ENCODE data around the gene MEX3A. TPM values are rescaled to one million over a fixed set of nuclear protein-coding genes. Genes with fewer than 3 reads are reported as not detected.

The MEX3A gene
- total RNA-seq, 1 experiment from 2014 or later = 6.1 TPM

DNA sequence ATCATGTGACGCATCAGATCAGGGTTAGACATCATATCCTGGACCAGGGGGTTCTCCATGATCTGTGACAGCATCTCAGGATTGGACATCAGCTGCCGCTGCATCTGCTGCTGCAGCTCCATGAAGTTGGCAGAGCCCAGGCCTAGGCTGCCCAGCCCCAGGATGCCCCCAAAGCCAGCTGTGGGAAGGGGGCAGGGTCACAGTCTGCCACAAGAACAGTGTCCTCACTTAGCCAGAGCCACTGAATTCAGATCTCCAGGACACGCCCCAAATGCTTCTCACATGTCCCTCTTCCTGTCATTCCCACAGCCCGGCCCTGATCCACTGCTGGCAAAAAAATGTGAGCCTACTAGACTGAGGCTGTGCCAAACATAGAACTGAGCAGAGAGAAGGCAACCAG, 31.9 kb downstream of the MEX3A start:
- DNase-seq (ENCODE audit: low read depth, low spot score) (no peak), ATAC-seq (no peak)
- Histone ChIP-seq H4K20me1 (ENCODE audit: insufficient read depth) (no peaks in the 10 kb centered on the region), H3K9me3 (ENCODE audit: control insufficient read depth in 1 of 2, insufficient read depth in 1 of 2, low read depth in 1 of 2, low read length in 2 of 2) (no peaks in the 10 kb centered on the region), H3K27ac (ENCODE audit: low read depth, low read length) (no peak overlapping the region), H3K79me2 (ENCODE audit: insufficient read depth, low read length) (peaks cover 29% of the 10 kb centered on the region), H3K4me3 (replicated peaks in 1 of 2; ENCODE audit: low read depth in 1 of 2, low read length in 2 of 2) (no peak overlapping the region), H3K4me2 (ENCODE audit: low read length) (no peak overlapping the region), H3K9me2 (ENCODE audit: insufficient read depth) (no peaks in the 10 kb centered on the region), H3K27me3 (ENCODE audit: insufficient read depth, low read length) (no peaks in the 10 kb centered on the region), H3K4me1 (ENCODE audit: control insufficient read depth in 1 of 2, insufficient read depth in 2 of 2, low read length in 2 of 2) (peaks cover 3 to 12% of the 10 kb centered on the region in 2 experiments; a peak in 3 of 4 replicates), H2AFZ (ENCODE audit: low read depth, low read length, poor library complexity, severe bottlenecking) (no peak overlapping the region), H3K9ac (ENCODE audit: low read length) (no peak overlapping the region), H3K36me3 (ENCODE audit: control insufficient read depth in 1 of 2, insufficient read depth in 2 of 2, low read length in 2 of 2) (peaks cover 16 to 17% of the 10 kb centered on the region in 2 experiments)
- intact Hi-C loops (cut with micrococcal nuclease) = loop anchor here (5.0 kb wide), 1 partner anchor 108 kb away; the partner anchor contains the start of gene RXFP4
- TF ChIP-seq CBX3 (IDR thresholded peaks at IDR 0.05; ENCODE audit: low read depth) (no peak), YY1 (IDR thresholded peaks at IDR 0.05; ENCODE audit: extremely low read depth, insufficient replicate concordance, low read depth, low read length) (no peak), EGR1 (IDR thresholded peaks at IDR 0.05; ENCODE audit: low read depth) (no peak), ELF1 (IDR thresholded peaks at IDR 0.05; ENCODE audit: borderline replicate concordance, low read depth) (no peak)
- TF ChIP-seq, protein P1, sequence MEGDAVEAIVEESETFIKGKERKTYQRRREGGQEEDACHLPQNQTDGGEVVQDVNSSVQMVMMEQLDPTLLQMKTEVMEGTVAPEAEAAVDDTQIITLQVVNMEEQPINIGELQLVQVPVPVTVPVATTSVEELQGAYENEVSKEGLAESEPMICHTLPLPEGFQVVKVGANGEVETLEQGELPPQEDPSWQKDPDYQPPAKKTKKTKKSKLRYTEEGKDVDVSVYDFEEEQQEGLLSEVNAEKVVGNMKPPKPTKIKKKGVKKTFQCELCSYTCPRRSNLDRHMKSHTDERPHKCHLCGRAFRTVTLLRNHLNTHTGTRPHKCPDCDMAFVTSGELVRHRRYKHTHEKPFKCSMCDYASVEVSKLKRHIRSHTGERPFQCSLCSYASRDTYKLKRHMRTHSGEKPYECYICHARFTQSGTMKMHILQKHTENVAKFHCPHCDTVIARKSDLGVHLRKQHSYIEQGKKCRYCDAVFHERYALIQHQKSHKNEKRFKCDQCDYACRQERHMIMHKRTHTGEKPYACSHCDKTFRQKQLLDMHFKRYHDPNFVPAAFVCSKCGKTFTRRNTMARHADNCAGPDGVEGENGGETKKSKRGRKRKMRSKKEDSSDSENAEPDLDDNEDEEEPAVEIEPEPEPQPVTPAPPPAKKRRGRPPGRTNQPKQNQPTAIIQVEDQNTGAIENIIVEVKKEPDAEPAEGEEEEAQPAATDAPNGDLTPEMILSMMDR (IDR thresholded peaks at IDR 0.05 in 2 of 3, conservative IDR thresholded peaks at IDR 0.05 in 1 of 3; ENCODE audit: borderline replicate concordance in 1 of 3, insufficient read depth in 1 of 3, low read depth in 2 of 3, low read length in 2 of 3) = no peak
- TF ChIP-seq, protein P2, sequence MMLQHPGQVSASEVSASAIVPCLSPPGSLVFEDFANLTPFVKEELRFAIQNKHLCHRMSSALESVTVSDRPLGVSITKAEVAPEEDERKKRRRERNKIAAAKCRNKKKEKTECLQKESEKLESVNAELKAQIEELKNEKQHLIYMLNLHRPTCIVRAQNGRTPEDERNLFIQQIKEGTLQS (IDR thresholded peaks at IDR 0.05) = no peak
- ChIA-PET POLR2A (no interaction called here), RAD21 (ENCODE audit: low non-redundant PET in 1 of 2, low total read pairs in 2 of 2, uncharacterized antibody in 2 of 2, unreplicated experiment in 2 of 2) (no interaction called here), CTCF (no interaction called here)
- no TSS peak for BruUV-seq (replicated peaks)

DNA sequence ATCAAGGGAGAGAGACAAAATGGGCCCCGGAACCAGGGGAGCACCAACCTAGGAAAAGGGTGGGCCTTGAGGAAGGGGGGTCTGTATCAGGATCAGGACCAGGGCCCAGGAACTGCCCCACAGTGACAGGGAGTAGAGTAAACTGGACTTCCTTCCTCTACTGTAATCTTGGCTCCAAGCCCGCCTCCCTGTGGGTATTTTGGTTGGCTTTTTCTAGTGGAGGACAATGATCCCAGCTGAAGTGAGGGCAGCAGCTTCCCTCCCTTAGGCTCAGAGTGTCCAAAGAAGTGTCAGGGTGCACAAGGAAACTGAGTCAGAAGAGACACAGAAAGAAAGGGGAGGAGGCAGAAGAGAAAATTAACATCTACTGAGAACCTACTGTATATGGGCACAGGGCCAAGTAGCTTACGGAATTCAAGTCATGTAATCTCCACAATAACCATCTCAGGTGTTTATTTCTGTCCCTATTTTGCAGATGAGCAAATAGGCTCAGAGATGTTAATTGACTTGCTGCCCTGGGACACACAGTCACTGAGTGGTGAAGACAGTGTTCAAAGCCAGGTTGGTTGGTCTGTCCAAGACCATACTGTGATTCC, 33.5 kb downstream of the MEX3A start:
- Histone ChIP-seq H3K4me1 (ENCODE audit: control insufficient read depth in 1 of 2, insufficient read depth in 2 of 2, low read length in 2 of 2) (peaks cover 3 to 5% of the 10 kb centered on the region in 2 experiments; a peak in 2 of 4 replicates), H4K20me1 (ENCODE audit: insufficient read depth) (no peaks in the 10 kb centered on the region), H3K36me3 (ENCODE audit: control insufficient read depth in 1 of 2, insufficient read depth in 2 of 2, low read length in 2 of 2) (peaks cover 16 to 20% of the 10 kb centered on the region in 2 experiments), H2AFZ (ENCODE audit: low read depth, low read length, poor library complexity, severe bottlenecking) (no peak overlapping the region), H3K4me2 (ENCODE audit: low read length) (no peak overlapping the region), H3K9me2 (ENCODE audit: insufficient read depth) (no peaks in the 10 kb centered on the region), H3K4me3 (replicated peaks in 1 of 2; ENCODE audit: low read depth in 1 of 2, low read length in 2 of 2) (no peak overlapping the region), H3K27ac (ENCODE audit: low read depth, low read length) (no peak overlapping the region), H3K79me2 (ENCODE audit: insufficient read depth, low read length) (peaks cover 25% of the 10 kb centered on the region), H3K27me3 (ENCODE audit: insufficient read depth, low read length) (no peaks in the 10 kb centered on the region), H3K9me3 (ENCODE audit: control insufficient read depth in 1 of 2, insufficient read depth in 1 of 2, low read depth in 1 of 2, low read length in 2 of 2) (no peaks in the 10 kb centered on the region), H3K9ac (ENCODE audit: low read length) (no peak overlapping the region)
- ChIA-PET POLR2A (no interaction called here), RAD21 (ENCODE audit: low non-redundant PET in 1 of 2, low total read pairs in 2 of 2, uncharacterized antibody in 2 of 2, unreplicated experiment in 2 of 2) (no interaction called here), CTCF (no interaction called here)
- no TSS peak for BruUV-seq (replicated peaks)
- ATAC-seq (no peak), DNase-seq (ENCODE audit: low read depth, low spot score) (no peak)
- intact Hi-C loops (cut with micrococcal nuclease) = no loop called here
- TF ChIP-seq, protein P2 (IDR thresholded peaks at IDR 0.05) = no peak
- no peak for TF ChIP-seq SIN3A (IDR thresholded peaks at IDR 0.05; ENCODE audit: low read depth)
- no peak for TF ChIP-seq CEBPB (IDR thresholded peaks at IDR 0.05; ENCODE audit: low read depth)
- no peak for TF ChIP-seq RAD21 (IDR thresholded peaks at IDR 0.05; ENCODE audit: low read depth)
- no peak for TF ChIP-seq SP1 (IDR thresholded peaks at IDR 0.05; ENCODE audit: low read depth)
- no peak for TF ChIP-seq EGR1 (IDR thresholded peaks at IDR 0.05; ENCODE audit: low read depth)
- no peak for TF ChIP-seq MAX (IDR thresholded peaks at IDR 0.05)
- TF ChIP-seq POLR2A (IDR thresholded peaks at IDR 0.05; ENCODE audit: borderline replicate concordance, extremely low read depth, insufficient read depth, insufficient read length) = no peak
- TF ChIP-seq, protein P3, sequence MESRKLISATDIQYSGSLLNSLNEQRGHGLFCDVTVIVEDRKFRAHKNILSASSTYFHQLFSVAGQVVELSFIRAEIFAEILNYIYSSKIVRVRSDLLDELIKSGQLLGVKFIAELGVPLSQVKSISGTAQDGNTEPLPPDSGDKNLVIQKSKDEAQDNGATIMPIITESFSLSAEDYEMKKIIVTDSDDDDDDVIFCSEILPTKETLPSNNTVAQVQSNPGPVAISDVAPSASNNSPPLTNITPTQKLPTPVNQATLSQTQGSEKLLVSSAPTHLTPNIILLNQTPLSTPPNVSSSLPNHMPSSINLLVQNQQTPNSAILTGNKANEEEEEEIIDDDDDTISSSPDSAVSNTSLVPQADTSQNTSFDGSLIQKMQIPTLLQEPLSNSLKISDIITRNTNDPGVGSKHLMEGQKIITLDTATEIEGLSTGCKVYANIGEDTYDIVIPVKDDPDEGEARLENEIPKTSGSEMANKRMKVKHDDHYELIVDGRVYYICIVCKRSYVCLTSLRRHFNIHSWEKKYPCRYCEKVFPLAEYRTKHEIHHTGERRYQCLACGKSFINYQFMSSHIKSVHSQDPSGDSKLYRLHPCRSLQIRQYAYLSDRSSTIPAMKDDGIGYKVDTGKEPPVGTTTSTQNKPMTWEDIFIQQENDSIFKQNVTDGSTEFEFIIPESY (IDR thresholded peaks at IDR 0.05; ENCODE audit: extremely low read depth, insufficient replicate concordance, low read length) = no peak
- no peak for TF ChIP-seq EZH2phosphoT487 (IDR thresholded peaks at IDR 0.05; ENCODE audit: borderline replicate concordance)
- TF ChIP-seq ELF1 (IDR thresholded peaks at IDR 0.05; ENCODE audit: borderline replicate concordance, low read depth) = no peak
- TF ChIP-seq ZNF274 (IDR thresholded peaks at IDR 0.05; ENCODE audit: low read depth, low read length) = no peak
- no peak for TF ChIP-seq YY1 (IDR thresholded peaks at IDR 0.05; ENCODE audit: extremely low read depth, insufficient replicate concordance, low read depth, low read length)
